NCI-H748 treated with DMSO at 0.1 percent for 48 hours (cell line): Measurements from ENCODE around the gene APEH.

Source experiments
- DNase-seq: peaks from one replicate; lab custom pipeline; 2025; lab: John Stamatoyannopoulos, UW

Gene APEH

GRCh38 chr3:49650637-49651036, 23.5 kb upstream of the APEH start:
- DNase-seq = no peak

GRCh38 chr3:49652218-49652902, 21.8 kb upstream of the APEH start:
- DNase-seq = no peak

- no peak for DNase-seq
Measured at GRCh38 chr3:49652903-49653415, 21.2 kb upstream of the APEH start.

DNA sequence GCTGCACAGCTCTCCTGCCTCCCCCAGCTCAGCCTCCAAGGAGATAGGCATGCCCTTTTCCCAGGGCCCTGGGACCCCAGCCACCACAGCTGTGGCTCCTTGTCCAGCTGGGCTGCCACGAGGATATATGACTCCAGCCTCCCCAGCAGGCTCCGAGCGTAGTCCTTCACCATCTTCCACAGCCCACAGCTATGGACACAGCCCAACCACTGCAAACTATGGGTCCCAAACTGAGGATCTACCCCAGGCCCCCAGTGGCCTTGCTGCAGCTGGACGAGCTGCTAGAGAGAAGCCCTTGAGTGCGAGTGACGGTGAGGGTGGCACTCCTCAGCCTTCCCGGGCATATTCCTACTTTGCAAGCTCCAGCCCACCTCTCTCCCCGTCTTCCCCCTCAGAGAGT, 20.5 kb upstream of the APEH start:
- no peak for DNase-seq

- DNase-seq = no peak
Measured at GRCh38 chr3:49654176-49654825, 19.9 kb upstream of the APEH start.

- DNase-seq = no peak
Measured at GRCh38 chr3:49654955-49655556, 19.1 kb upstream of the APEH start.

GRCh38 chr3:49655731-49656285, 18.3 kb upstream of the APEH start:
- no peak for DNase-seq

- no peak for DNase-seq
Measured at GRCh38 chr3:49656541-49657112, 17.5 kb upstream of the APEH start.

DNA sequence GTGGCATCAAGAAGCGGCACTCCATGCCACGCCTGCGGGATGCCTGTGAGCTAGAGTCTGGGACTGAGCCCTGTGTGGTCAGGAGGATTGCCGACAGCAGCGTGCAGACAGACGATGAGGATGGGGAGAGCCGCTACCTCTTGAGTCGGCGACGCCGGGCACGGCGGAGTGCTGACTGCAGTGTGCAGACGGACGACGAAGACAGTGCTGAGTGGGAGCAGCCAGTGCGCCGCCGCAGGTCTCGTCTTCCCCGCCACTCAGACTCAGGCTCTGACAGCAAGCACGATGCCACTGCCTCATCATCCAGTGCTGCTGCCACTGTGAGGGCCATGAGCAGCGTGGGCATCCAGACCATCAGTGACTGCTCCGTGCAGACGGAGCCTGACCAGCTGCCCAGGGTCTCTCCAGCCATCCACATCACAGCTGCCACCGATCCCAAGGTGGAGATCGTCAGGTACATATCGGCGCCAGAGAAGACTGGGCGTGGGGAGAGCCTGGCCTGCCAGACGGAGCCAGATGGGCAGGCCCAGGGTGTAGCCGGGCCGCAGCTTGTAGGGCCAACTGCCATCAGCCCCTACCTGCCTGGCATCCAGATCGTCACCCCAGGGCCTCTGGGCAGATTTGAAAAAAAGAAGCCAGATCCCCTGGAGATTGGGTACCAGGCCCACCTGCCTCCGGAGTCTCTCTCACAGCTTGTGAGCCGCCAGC, 16.8 kb upstream of the APEH start:
- DNase-seq = no peak

DNA sequence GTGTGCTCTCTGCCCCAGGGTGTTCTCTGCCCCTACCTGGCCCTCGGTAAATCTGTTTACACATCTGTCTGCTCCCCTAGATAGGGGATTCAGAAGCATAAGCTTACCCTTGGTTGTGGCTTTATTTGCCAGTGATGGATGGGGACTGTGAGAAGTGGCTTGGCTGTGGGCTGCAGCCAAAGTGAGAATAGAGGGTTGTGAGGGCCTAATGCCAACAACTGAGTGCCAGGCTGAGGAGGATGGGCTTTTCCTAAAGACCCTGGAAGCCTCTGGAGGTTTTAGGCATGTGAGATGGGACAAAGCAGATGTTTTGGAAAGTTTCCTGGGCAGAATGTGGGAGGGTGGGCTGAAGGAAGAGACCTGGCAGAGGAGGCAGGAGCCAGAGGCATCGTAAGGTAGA, 15.4 kb upstream of the APEH start:
- no peak for DNase-seq

DNA sequence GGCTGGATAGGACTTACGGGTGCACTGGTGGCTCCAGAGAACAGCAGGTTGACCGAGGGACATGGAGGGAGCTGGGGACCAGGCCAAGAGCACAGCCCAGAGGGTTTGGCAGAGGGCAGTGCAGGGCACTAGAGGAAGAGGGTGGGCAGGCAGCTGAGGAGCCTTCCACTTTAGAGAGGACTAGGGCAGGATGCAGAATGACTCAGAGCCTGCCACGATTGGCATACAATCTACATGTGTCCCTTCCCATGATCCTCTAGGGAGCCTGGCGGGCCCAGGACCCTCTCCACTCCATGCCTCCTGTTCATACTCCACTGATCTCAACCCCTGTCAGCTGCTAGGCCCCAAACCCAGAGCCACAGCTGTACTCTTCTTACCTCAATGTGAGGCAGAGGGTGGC, 14.4 kb upstream of the APEH start:
- DNase-seq = no peak

DNA sequence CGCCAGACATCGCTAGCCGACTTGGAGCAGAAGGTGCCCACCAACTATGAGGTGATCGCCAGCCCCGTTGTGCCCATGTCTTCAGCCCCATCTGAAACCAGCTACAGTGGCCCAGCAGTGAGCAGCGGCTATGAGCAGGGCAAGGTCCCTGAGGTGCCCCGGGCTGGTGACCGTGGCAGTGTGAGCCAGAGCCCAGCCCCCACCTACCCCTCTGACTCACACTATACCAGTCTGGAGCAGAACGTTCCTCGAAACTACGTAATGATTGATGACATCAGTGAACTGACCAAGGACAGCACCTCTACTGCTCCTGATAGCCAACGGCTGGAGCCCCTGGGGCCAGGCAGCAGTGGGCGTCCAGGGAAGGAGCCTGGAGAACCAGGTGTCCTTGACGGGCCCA, 12.9 kb upstream of the APEH start:
- no peak for DNase-seq

- DNase-seq = no peak
Measured at GRCh38 chr3:49662021-49662420, 12.1 kb upstream of the APEH start.

DNA sequence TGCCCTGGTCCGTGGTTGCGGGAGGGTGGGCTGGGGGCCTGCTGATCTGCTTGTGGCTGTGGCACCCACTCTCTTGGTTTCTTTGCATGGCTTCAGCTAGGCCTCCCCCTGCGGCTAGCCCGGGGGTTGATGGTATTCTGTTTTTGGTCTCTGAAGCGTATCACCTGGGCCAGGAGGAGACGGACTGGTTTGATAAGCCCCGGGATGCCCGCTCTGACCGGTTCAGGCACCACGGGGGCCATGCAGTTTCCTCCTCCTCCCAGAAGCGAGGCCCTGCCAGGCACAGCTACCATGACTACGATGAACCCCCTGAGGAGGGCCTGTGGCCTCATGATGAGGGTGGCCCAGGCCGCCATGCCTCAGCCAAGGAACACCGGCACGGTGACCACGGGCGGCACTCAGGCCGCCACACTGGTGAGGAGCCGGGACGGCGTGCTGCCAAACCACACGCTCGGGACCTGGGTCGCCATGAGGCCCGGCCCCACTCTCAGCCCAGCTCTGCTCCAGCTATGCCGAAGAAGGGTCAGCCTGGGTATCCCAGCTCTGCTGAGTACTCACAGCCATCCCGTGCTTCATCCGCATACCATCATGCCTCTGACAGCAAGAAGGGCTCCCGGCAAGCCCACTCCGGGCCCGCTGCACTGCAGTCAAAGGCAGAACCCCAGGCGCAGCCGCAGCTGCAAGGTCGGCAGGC, 11.3 kb upstream of the APEH start:
- DNase-seq = no peak

- no peak for DNase-seq
Measured at GRCh38 chr3:49663831-49664230, 10.3 kb upstream of the APEH start.

DNA sequence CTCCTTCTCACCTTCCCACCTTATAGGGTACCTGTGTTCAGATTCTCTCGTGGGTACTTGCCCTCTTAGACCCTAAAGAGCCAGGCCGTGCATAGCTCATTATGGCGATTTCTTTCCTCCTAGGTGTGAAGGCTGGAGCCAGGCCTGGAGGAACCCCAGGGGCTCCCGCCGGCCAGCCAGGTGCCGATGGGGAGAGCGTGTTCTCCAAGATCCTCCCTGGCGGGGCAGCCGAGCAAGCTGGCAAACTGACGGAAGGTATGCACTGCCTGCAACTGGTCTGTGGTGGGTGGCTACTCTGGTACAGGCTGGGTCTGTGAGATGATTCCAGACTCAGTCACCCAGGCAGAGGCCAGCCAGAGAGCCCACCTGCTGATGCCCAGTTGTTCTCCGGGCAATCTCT, 9.9 kb upstream of the APEH start:
- DNase-seq = no peak

DNA sequence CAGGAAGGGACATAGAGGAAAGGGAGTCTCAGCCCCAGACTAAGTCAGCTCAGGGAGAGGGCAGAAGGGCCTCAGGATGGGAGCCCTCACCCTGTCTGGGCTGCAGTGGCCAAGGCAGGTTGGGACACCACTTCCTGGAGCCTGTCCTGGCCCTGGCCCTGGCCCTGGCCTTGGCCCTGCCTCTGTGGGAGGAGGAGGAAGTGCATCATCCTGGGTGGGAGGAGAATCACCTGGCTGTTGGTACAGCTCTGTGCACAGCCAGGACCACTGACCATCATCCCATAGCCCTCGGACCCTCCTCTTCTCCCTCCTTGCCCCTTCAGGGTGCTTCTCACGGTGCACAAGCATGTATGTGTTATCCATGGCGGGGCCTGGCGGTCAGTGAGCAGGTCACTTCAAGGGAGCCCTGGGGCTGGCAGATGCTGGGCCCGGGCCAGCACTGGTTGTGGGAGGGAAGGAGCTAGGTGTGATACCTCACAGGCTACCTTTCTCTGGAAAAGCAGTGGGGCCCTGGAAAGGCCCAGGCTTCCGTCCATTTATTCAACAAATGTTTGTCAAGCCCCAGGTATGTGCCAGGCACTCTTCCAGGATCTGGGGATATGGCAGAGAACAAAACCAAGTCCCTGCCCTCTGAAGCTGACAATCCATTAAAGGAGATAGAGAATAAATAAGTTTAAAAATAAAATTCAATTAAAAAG, 8.2 kb upstream of the APEH start:
- DNase-seq = no peak

DNA sequence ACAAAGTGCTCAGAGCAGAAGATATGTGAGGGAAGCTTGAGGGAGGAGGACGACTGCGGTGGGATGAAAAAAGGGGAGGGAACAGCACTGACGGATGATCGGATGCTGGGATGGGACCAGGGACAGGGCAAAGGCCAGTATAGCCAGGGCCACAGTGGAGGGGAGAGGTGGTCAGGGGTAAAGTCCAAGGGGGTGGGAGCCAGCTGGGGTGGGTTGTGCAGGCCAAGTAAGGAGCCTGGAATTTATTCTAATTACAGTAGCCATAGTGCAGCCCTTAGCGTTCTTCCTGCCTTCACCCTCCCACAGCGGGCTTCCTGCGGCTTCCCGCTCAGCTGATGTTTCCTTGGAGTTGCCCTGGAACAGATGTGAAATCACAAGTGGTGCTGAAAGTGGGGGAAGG, 7.6 kb upstream of the APEH start:
- no peak for DNase-seq

- DNase-seq = no peak
Measured at GRCh38 chr3:49667701-49668413, 6.3 kb upstream of the APEH start.

- no peak for DNase-seq
Measured at GRCh38 chr3:49668414-49668797, 5.7 kb upstream of the APEH start.
